Measurements from ENCODE around the gene GLRA3. TPM values are rescaled to one million over a fixed set of nuclear protein-coding genes. Genes with fewer than 3 reads are reported as not detected.

GLRA3 gene
- polyA plus RNA-seq, 1 donor from 2014 or later: 0.76 TPM

DNA sequence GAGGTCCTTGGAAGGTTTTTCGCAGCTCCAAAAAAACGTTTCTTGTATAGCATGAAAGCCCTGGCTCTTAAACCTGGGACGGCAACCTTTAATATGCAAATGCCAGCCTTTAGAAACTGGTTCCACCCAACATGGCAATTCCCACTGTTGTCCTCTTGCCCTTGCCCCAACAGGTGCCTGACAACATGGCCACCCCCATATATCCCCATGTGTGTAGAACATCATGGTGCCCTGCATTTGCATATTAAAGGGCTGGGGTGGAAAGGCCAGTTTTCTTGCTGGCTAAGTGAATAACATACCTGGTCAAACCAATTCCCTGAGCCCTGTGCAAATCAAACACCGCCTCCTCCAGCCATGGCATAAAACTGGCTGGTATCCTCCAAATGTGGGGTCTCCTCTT lies 26.0 kb upstream of the GLRA3 start:
- Histone ChIP-seq H3K27ac (ENCODE audit: low read length) (no peak overlapping the region), H3K79me2 (replicated peaks; ENCODE audit: insufficient read depth, low read length) (no peaks in the 10 kb centered on the region), H2AFZ (ENCODE audit: low read depth, low read length) (no peak overlapping the region), H3K9me2 (ENCODE audit: insufficient read depth, low read length) (no peaks in the 10 kb centered on the region), H3K9ac (ENCODE audit: low read length) (no peak overlapping the region), H3K4me2 (ENCODE audit: low read length) (no peak overlapping the region), H3K4me3 (ENCODE audit: low read length) (no peak overlapping the region), H3K36me3 (ENCODE audit: insufficient read depth, low read length) (no peaks in the 10 kb centered on the region), H3K27me3 (ENCODE audit: insufficient read depth, low read depth, low read length) (no peaks in the 10 kb centered on the region), H4K20me1 (ENCODE audit: insufficient read depth) (no peaks in the 10 kb centered on the region), H3K9me3 (ENCODE audit: low read length) (no peaks in the 10 kb centered on the region), H3F3A (ENCODE audit: insufficient read depth, low read length, poor library complexity, severe bottlenecking) (no peaks in the 10 kb centered on the region)
- TF ChIP-seq SMC3 (conservative IDR thresholded peaks at IDR 0.05; ENCODE audit: poor library complexity) (no peak), RAD21 (conservative IDR thresholded peaks at IDR 0.05) (no peak), POLR2AphosphoS5 (IDR thresholded peaks at IDR 0.05) (no peak), MXI1 (conservative IDR thresholded peaks at IDR 0.05; ENCODE audit: poor library complexity, severe bottlenecking) (no peak), EZH2 (IDR thresholded peaks at IDR 0.05; ENCODE audit: borderline replicate concordance, insufficient read depth, low read length, poor library complexity, severe bottlenecking) (no peak), TAF1 (IDR thresholded peaks at IDR 0.05; ENCODE audit: low read depth) (no peak), EP300 (conservative IDR thresholded peaks at IDR 0.05; ENCODE audit: poor library complexity, severe bottlenecking) (no peak)
- TF ChIP-seq, protein P1, sequence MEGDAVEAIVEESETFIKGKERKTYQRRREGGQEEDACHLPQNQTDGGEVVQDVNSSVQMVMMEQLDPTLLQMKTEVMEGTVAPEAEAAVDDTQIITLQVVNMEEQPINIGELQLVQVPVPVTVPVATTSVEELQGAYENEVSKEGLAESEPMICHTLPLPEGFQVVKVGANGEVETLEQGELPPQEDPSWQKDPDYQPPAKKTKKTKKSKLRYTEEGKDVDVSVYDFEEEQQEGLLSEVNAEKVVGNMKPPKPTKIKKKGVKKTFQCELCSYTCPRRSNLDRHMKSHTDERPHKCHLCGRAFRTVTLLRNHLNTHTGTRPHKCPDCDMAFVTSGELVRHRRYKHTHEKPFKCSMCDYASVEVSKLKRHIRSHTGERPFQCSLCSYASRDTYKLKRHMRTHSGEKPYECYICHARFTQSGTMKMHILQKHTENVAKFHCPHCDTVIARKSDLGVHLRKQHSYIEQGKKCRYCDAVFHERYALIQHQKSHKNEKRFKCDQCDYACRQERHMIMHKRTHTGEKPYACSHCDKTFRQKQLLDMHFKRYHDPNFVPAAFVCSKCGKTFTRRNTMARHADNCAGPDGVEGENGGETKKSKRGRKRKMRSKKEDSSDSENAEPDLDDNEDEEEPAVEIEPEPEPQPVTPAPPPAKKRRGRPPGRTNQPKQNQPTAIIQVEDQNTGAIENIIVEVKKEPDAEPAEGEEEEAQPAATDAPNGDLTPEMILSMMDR (IDR thresholded peaks at IDR 0.05; ENCODE audit: poor library complexity, severe bottlenecking): no peak
- TF ChIP-seq, protein P2, sequence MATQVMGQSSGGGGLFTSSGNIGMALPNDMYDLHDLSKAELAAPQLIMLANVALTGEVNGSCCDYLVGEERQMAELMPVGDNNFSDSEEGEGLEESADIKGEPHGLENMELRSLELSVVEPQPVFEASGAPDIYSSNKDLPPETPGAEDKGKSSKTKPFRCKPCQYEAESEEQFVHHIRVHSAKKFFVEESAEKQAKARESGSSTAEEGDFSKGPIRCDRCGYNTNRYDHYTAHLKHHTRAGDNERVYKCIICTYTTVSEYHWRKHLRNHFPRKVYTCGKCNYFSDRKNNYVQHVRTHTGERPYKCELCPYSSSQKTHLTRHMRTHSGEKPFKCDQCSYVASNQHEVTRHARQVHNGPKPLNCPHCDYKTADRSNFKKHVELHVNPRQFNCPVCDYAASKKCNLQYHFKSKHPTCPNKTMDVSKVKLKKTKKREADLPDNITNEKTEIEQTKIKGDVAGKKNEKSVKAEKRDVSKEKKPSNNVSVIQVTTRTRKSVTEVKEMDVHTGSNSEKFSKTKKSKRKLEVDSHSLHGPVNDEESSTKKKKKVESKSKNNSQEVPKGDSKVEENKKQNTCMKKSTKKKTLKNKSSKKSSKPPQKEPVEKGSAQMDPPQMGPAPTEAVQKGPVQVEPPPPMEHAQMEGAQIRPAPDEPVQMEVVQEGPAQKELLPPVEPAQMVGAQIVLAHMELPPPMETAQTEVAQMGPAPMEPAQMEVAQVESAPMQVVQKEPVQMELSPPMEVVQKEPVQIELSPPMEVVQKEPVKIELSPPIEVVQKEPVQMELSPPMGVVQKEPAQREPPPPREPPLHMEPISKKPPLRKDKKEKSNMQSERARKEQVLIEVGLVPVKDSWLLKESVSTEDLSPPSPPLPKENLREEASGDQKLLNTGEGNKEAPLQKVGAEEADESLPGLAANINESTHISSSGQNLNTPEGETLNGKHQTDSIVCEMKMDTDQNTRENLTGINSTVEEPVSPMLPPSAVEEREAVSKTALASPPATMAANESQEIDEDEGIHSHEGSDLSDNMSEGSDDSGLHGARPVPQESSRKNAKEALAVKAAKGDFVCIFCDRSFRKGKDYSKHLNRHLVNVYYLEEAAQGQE (IDR thresholded peaks at IDR 0.05; ENCODE audit: borderline replicate concordance): no peak

DNA sequence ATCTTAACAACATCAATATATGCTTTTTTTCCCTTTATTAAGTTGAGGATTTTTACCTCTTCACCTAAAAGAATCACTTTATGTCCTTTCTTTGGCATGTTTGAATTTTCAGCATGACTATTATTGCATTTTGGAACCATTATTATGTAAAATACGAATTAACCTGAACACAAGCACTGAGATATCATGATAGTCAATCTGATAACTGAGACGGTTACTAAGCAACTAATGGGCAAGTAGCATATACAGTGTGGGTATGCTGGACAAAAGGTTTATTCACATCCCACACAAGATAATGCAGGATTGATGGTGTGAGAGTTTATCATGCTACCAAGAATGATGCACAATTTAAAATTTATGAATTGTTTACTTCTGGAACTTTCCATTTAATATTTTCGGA lies 24.6 kb upstream of the GLRA3 start:
- H3K27ac ChIP-seq (ENCODE audit: low read length): no peak overlapping the region
- no peaks in the 10 kb centered on the region for H3K9me3 ChIP-seq (ENCODE audit: low read length)
- no peaks in the 10 kb centered on the region for H3K9me2 ChIP-seq (ENCODE audit: insufficient read depth, low read length)
- TF ChIP-seq POLR2AphosphoS5 (IDR thresholded peaks at IDR 0.05): no peak
- no peak for TF ChIP-seq EZH2 (IDR thresholded peaks at IDR 0.05; ENCODE audit: borderline replicate concordance, insufficient read depth, low read length, poor library complexity, severe bottlenecking)
- TF ChIP-seq MXI1 (conservative IDR thresholded peaks at IDR 0.05; ENCODE audit: poor library complexity, severe bottlenecking): no peak
- TF ChIP-seq, protein P1 (IDR thresholded peaks at IDR 0.05; ENCODE audit: poor library complexity, severe bottlenecking): no peak
- TF ChIP-seq RAD21 (conservative IDR thresholded peaks at IDR 0.05): no peak
- TF ChIP-seq, protein P2 (IDR thresholded peaks at IDR 0.05; ENCODE audit: borderline replicate concordance): no peak
- no peak for TF ChIP-seq SMC3 (conservative IDR thresholded peaks at IDR 0.05; ENCODE audit: poor library complexity)
- no peak for TF ChIP-seq TAF1 (IDR thresholded peaks at IDR 0.05; ENCODE audit: low read depth)
- TF ChIP-seq EP300 (conservative IDR thresholded peaks at IDR 0.05; ENCODE audit: poor library complexity, severe bottlenecking): no peak
- no peaks in the 10 kb centered on the region for H3F3A ChIP-seq (ENCODE audit: insufficient read depth, low read length, poor library complexity, severe bottlenecking)
- no peak overlapping the region for H3K9ac ChIP-seq (ENCODE audit: low read length)
- H3K36me3 ChIP-seq (ENCODE audit: insufficient read depth, low read length): no peaks in the 10 kb centered on the region
- H4K20me1 ChIP-seq (ENCODE audit: insufficient read depth): no peaks in the 10 kb centered on the region
- no peak overlapping the region for H3K4me3 ChIP-seq (ENCODE audit: low read length)
- no peak overlapping the region for H2AFZ ChIP-seq (ENCODE audit: low read depth, low read length)
- H3K79me2 ChIP-seq (replicated peaks; ENCODE audit: insufficient read depth, low read length): no peaks in the 10 kb centered on the region
- H3K27me3 ChIP-seq (ENCODE audit: insufficient read depth, low read depth, low read length): no peaks in the 10 kb centered on the region
- no peak overlapping the region for H3K4me2 ChIP-seq (ENCODE audit: low read length)
